HCT116 (cell line): Measurements from ENCODE around the gene EFNB1.
A peak's percentile ranks its signal among the peaks of the same experiment; 100 is the strongest.

Source experiments
- CEBPB ChIP-seq: IDR thresholded peaks from 2 replicates; pipeline ENCODE4 v1.6.1; 2012; ENCODE audit warnings: low read depth
- EZH2 ChIP-seq: fragments of 200-600 bp; sonication (generic); IDR thresholded peaks from 2 replicates; pipeline ENCODE4 v1.6.1; 2017; ENCODE audit warnings: antibody characterized with exemption, mixed run types
- EZH2phosphoT487 ChIP-seq: fragments of 200-600 bp; IDR thresholded peaks from 2 replicates; pipeline ENCODE4 v1.6.1; 2018; ENCODE audit warnings: antibody characterized with exemption, borderline replicate concordance
- MAX ChIP-seq: IDR thresholded peaks from 2 replicates; pipeline ENCODE4 v1.6.1; 2012
- POLR2A ChIP-seq: IDR thresholded peaks from 2 replicates; pipeline ENCODE4 v1.7.0; 2011; ENCODE audit warnings: borderline replicate concordance; ENCODE audit not compliant: insufficient read depth, insufficient read length; ENCODE audit errors: extremely low read depth
- POLR2AphosphoS5 ChIP-seq: IDR thresholded peaks from 2 replicates; pipeline ENCODE4 v1.6.1; 2011; ENCODE audit warnings: mild to moderate bottlenecking, low read depth, low read length, moderate library complexity
- RAD21 ChIP-seq: IDR thresholded peaks from 2 replicates; pipeline ENCODE4 v1.6.1; 2012; ENCODE audit warnings: low read depth, mild to moderate bottlenecking
- SP1 ChIP-seq: IDR thresholded peaks from 2 replicates; pipeline ENCODE4 v1.6.1; 2012; ENCODE audit warnings: low read depth
- ZFX ChIP-seq: fragments of 450-650 bp; IDR thresholded peaks from 2 replicates; pipeline ENCODE4 v1.6.1; 2017
- TF ChIP-seq, protein P1 (sequence below), 3 experiments: fragments of 200-600 bp in 1 of 3; sonication (generic) in 1 of 3; IDR thresholded peaks in 2 of 3; conservative IDR thresholded peaks in 1 of 3; 2 replicates each; pipeline ENCODE4 v1.5.1; 2012 to 2017; ENCODE audit warnings: low read depth in 2 of 3, low read length in 2 of 3, antibody characterized with exemption in 1 of 3, borderline replicate concordance in 1 of 3, control low read depth in 1 of 3, mild to moderate bottlenecking in 1 of 3, mixed read lengths in 1 of 3, mixed run types in 1 of 3, moderate library complexity in 1 of 3; ENCODE audit not compliant: insufficient read depth in 1 of 3
- TF ChIP-seq, protein P2 (sequence below): IDR thresholded peaks from 2 replicates; pipeline ENCODE4 v1.6.1; 2012; ENCODE audit warnings: low read depth

- TF ChIP-seq, protein P1, sequence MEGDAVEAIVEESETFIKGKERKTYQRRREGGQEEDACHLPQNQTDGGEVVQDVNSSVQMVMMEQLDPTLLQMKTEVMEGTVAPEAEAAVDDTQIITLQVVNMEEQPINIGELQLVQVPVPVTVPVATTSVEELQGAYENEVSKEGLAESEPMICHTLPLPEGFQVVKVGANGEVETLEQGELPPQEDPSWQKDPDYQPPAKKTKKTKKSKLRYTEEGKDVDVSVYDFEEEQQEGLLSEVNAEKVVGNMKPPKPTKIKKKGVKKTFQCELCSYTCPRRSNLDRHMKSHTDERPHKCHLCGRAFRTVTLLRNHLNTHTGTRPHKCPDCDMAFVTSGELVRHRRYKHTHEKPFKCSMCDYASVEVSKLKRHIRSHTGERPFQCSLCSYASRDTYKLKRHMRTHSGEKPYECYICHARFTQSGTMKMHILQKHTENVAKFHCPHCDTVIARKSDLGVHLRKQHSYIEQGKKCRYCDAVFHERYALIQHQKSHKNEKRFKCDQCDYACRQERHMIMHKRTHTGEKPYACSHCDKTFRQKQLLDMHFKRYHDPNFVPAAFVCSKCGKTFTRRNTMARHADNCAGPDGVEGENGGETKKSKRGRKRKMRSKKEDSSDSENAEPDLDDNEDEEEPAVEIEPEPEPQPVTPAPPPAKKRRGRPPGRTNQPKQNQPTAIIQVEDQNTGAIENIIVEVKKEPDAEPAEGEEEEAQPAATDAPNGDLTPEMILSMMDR (IDR thresholded peaks at IDR 0.05 in 2 of 3, conservative IDR thresholded peaks at IDR 0.05 in 1 of 3; ENCODE audit: borderline replicate concordance in 1 of 3, insufficient read depth in 1 of 3, low read depth in 2 of 3, low read length in 2 of 3): no peak
- no peak for TF ChIP-seq EZH2
- TF ChIP-seq RAD21: no peak
- TF ChIP-seq, protein P2, sequence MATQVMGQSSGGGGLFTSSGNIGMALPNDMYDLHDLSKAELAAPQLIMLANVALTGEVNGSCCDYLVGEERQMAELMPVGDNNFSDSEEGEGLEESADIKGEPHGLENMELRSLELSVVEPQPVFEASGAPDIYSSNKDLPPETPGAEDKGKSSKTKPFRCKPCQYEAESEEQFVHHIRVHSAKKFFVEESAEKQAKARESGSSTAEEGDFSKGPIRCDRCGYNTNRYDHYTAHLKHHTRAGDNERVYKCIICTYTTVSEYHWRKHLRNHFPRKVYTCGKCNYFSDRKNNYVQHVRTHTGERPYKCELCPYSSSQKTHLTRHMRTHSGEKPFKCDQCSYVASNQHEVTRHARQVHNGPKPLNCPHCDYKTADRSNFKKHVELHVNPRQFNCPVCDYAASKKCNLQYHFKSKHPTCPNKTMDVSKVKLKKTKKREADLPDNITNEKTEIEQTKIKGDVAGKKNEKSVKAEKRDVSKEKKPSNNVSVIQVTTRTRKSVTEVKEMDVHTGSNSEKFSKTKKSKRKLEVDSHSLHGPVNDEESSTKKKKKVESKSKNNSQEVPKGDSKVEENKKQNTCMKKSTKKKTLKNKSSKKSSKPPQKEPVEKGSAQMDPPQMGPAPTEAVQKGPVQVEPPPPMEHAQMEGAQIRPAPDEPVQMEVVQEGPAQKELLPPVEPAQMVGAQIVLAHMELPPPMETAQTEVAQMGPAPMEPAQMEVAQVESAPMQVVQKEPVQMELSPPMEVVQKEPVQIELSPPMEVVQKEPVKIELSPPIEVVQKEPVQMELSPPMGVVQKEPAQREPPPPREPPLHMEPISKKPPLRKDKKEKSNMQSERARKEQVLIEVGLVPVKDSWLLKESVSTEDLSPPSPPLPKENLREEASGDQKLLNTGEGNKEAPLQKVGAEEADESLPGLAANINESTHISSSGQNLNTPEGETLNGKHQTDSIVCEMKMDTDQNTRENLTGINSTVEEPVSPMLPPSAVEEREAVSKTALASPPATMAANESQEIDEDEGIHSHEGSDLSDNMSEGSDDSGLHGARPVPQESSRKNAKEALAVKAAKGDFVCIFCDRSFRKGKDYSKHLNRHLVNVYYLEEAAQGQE: no peak
- no peak for TF ChIP-seq EZH2phosphoT487
- TF ChIP-seq MAX: no peak
- TF ChIP-seq CEBPB: no peak
- TF ChIP-seq ZFX: peak; percentile 12; the same call in 1 of the 2 replicates
- peak; percentile 94 for TF ChIP-seq POLR2AphosphoS5
- no peak for TF ChIP-seq SP1
- TF ChIP-seq POLR2A: peak; percentile 84
Observed at GRCh38 chrX:68828740-68829581, at the start of gene EFNB1.
